HepG2 (cell line): Measurements from ENCODE around the gene FITM2. TPM values are rescaled to one million over a fixed set of nuclear protein-coding genes. Genes with fewer than 3 reads are reported as not detected.
A peak's percentile ranks its signal among the peaks of the same experiment; 100 is the strongest.

Experiments used
- ATAC-seq: fragments of 200-7000 bp; cut with Tn5 transposase; 3 replicates; pipeline ENCODE4 v1.9.1; 2020; ENCODE audit warnings: mild to moderate bottlenecking, moderate library complexity
- BruUV-seq: library from RNA; stranded (reverse); fragments of 400-500 nt; replicated peaks from 2 replicates; lab custom pipeline; 2021; lab: Mats Ljungman, UMichigan
- CTCF ChIA-PET: fragments of 300-600 bp; formaldehyde crosslinking; extraction: SDS; loops from one replicate; lab custom pipeline; 2021; ENCODE audit warnings: low total read pairs, inconsistent platforms, low intra/inter-chr PET ratio; lab: Yijun Ruan, JAX
- POLR2A ChIA-PET: fragments of 350-600 bp; sonication (Branson Sonifier 250); formaldehyde crosslinking; loops from one replicate; lab custom pipeline; 2020; ENCODE audit warnings: antibody characterized with exemption, inconsistent platforms; lab: Yijun Ruan, JAX
- DNase-seq: peaks from one replicate; pipeline ENCODE4 v3.0.0-alpha.2; 2015; ENCODE audit warnings: low spot score
- FAIRE-seq: peaks from 3 replicates; lab custom pipeline; 2011; peaks lifted over from hg19 to GRCh38; lab: Jason Lieb, UNC
- H2AFZ ChIP-seq: one replicate; pipeline ENCODE4 v1.6.1; 2011; ENCODE audit warnings: low read length, inconsistent platforms
- H3K27ac ChIP-seq: fragments of 300-600 bp; 3 replicates; pipeline ENCODE4 v1.8.0; 2011; ENCODE audit warnings: mixed run types, mild to moderate bottlenecking, mixed read lengths, low read length, inconsistent platforms; ENCODE audit not compliant: insufficient read depth; ENCODE audit errors: extremely low read length
- H3K27me3 ChIP-seq, 2 experiments: fragments of 200-600 bp in 1 of 2; 2 replicates in 1 of 2; 3 replicates in 1 of 2; pipeline versions ENCODE4 v1.6.0 to v1.8.0; 2011; ENCODE audit warnings: low read length in 2 of 2, mild to moderate bottlenecking in 2 of 2, moderate library complexity in 2 of 2, inconsistent platforms in 1 of 2; ENCODE audit not compliant: insufficient read depth in 2 of 2, control insufficient read depth in 1 of 2
- H3K36me3 ChIP-seq, 2 experiments: fragments of 200-600 bp in 1 of 2; replicated peaks in 1 of 2; 2 replicates in 1 of 2; 3 replicates in 1 of 2; pipeline versions ENCODE4 v1.5.1 to v1.8.0; 2011; ENCODE audit warnings: low read length in 2 of 2, inconsistent platforms in 1 of 2; ENCODE audit not compliant: insufficient read depth in 2 of 2, control insufficient read depth in 1 of 2
- H3K4me1 ChIP-seq: 2 replicates; pipeline ENCODE4 v1.5.1; 2012; ENCODE audit warnings: low read length, inconsistent platforms; ENCODE audit not compliant: insufficient read depth
- H3K4me2 ChIP-seq: 2 replicates; pipeline ENCODE4 v1.6.0; 2011; ENCODE audit warnings: low read depth, low read length, inconsistent platforms
- H3K4me3 ChIP-seq, 3 experiments: fragments of 200-600 bp in 1 of 3; sonication (generic), shearing (Covaris generic) in 1 of 3; replicated peaks in 1 of 3; 2 replicates each; pipeline ENCODE4 v1.5.1; 2011 to 2016; ENCODE audit warnings: low read length in 3 of 3, inconsistent platforms in 2 of 3, low read depth in 2 of 3, mild to moderate bottlenecking in 2 of 3, control low read depth in 1 of 3, mixed read lengths in 1 of 3; ENCODE audit not compliant: insufficient read depth in 1 of 3
- H3K79me2 ChIP-seq: one replicate; pipeline ENCODE4 v1.6.1; 2011; ENCODE audit warnings: low read length, inconsistent platforms; ENCODE audit not compliant: insufficient read depth
- H3K9ac ChIP-seq: 2 replicates; pipeline ENCODE4 v1.6.0; 2011; ENCODE audit warnings: mild to moderate bottlenecking, low read depth, low read length, inconsistent platforms; ENCODE audit not compliant: insufficient read depth
- H3K9me3 ChIP-seq: 2 replicates; pipeline ENCODE4 v1.5.1; 2012; ENCODE audit warnings: mild to moderate bottlenecking, low read length
- H4K20me1 ChIP-seq: 2 replicates; pipeline ENCODE4 v1.6.0; 2011; ENCODE audit warnings: inconsistent platforms, mild to moderate bottlenecking, low read length, moderate library complexity; ENCODE audit not compliant: insufficient read depth
- KLF15 ChIP-seq: sonication (generic); formaldehyde crosslinking; IDR thresholded peaks from 2 replicates; pipeline ENCODE4 v1.8.1; 2023; ENCODE audit warnings: borderline replicate concordance, mild to moderate bottlenecking, inconsistent platforms, missing genetic modification reagents, mixed read lengths
- MAFF ChIP-seq: IDR thresholded peaks from 2 replicates; pipeline ENCODE4 v1.6.1; 2011; ENCODE audit warnings: low read depth, low read length, improper control_type of control experiment
- MAFG ChIP-seq: sonication (generic); formaldehyde crosslinking; IDR thresholded peaks from 2 replicates; pipeline ENCODE4 v1.5.1; 2020; ENCODE audit warnings: mild to moderate bottlenecking, missing genetic modification reagents
- MAFK ChIP-seq, 2 experiments: IDR thresholded peaks in 1 of 2; conservative IDR thresholded peaks in 1 of 2; 2 replicates each; pipeline ENCODE4 v1.6.1; 2011; ENCODE audit warnings: improper control_type of control experiment in 2 of 2, low read length in 2 of 2
- NCOA5 ChIP-seq: sonication (generic); formaldehyde crosslinking; IDR thresholded peaks from 2 replicates; pipeline ENCODE4 v1.4.0; 2020; ENCODE audit warnings: missing genetic modification reagents
- NFIC ChIP-seq: IDR thresholded peaks from 2 replicates; pipeline ENCODE4 v1.6.1; 2012; ENCODE audit warnings: mild to moderate bottlenecking, low read length, inconsistent platforms
- SP1 ChIP-seq, 2 experiments: fragments of 450-650 bp in 1 of 2; sonication (generic) in 1 of 2; formaldehyde crosslinking in 1 of 2; IDR thresholded peaks; 2 replicates each; pipeline versions ENCODE4 v1.4.0 to v1.6.1; 2016 to 2020; ENCODE audit warnings: missing genetic modification reagents in 1 of 2
- TBX2 ChIP-seq: sonication (generic); formaldehyde crosslinking; IDR thresholded peaks from 2 replicates; pipeline ENCODE4 v1.5.0; 2020; ENCODE audit warnings: missing genetic modification reagents, mild to moderate bottlenecking, borderline replicate concordance
- ZMYM2 ChIP-seq: sonication (generic); formaldehyde crosslinking; IDR thresholded peaks from 2 replicates; pipeline ENCODE4 v1.8.0; 2022; ENCODE audit warnings: mild to moderate bottlenecking, missing genetic modification reagents
- WGBS: methylation state at CpG from one replicate; pipeline ENCODE4 v1.1.6; 2017; ENCODE audit warnings: low lambda C conversion rate; 5-methylcytosine and 5-hydroxymethylcytosine counted together
- in situ Hi-C: cut with HindIII; loops from 2 replicates; pipeline ENCODE4 v1.10.0; 2017; ENCODE audit warnings: low pct_unique_long_range_greater_than_20kb; ENCODE audit not compliant: extremely low pct_ligation_motif_present
- intact Hi-C: fragments of 100-400 bp; cut with micrococcal nuclease; formaldehyde crosslinking; loops from one replicate; pipeline ENCODE4 v1.10.0; 2022; ENCODE audit not compliant: unreplicated experiment
- polyA plus RNA-seq, 8 experiments: library from polyadenylated mRNA; depleted of rRNA in 3 of 8; stranded (reverse) in 7 of 8; unstranded in 1 of 8; fragments of >200 nt; fragmentation: Illumina TruSeq in 4 of 8; extraction: Trizol in 4 of 8; gene quantifications; 2 replicates each; pipeline versions ENCODE4 v1.2.1 to v1.2.3, GENCODE V29; 2011 to 2016; ENCODE audit warnings: low read depth in 4 of 8, missing spikeins in 1 of 8, mixed read lengths in 1 of 8; ENCODE audit not compliant: insufficient read depth in 1 of 8
- total RNA-seq, 5 experiments: library from RNA; depleted of rRNA; stranded (reverse); fragments of >200 nt; fragmentation: Illumina TruSeq; extraction: Trizol; gene quantifications; 2 replicates each; pipeline ENCODE4 v1.2.3, GENCODE V29; 2016; ENCODE audit warnings: low read depth in 1 of 5
- TF ChIP-seq, protein P1 (sequence below): sonication (generic); formaldehyde crosslinking; IDR thresholded peaks from 2 replicates; pipeline ENCODE4 v1.4.0; 2020; ENCODE audit warnings: low read depth, mild to moderate bottlenecking, missing genetic modification reagents

FITM2 gene
- total and polyA plus RNA-seq, 2 of the 13 experiments (the other 11 are each of a cell fraction or from before 2014, with no cell fraction given), result 9.6 to 24.5 TPM

DNA sequence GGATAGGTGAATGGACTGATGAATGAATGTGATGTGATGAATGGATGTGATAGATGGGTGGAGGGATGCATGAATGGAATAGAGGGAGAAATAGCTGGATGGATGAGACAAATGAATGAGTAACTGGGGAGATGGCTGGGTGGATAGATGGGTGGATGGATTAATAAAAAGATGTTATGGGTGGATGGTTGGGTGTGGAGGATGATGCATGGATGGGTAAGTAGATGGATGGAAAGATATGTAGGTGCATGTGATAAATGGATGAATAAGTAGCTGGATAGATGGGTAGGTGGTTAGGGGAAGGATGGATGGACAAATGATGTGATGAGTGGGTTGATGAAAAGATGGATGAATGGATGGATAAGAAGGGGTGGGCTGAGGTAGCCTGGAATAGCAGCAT, 49.2 kb upstream of the FITM2 start (continued):
- TF ChIP-seq, protein P1, sequence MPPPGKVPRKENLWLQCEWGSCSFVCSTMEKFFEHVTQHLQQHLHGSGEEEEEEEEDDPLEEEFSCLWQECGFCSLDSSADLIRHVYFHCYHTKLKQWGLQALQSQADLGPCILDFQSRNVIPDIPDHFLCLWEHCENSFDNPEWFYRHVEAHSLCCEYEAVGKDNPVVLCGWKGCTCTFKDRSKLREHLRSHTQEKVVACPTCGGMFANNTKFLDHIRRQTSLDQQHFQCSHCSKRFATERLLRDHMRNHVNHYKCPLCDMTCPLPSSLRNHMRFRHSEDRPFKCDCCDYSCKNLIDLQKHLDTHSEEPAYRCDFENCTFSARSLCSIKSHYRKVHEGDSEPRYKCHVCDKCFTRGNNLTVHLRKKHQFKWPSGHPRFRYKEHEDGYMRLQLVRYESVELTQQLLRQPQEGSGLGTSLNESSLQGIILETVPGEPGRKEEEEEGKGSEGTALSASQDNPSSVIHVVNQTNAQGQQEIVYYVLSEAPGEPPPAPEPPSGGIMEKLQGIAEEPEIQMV (CRISPR knock-in tag), result no peak
- no peak for TF ChIP-seq NFIC
- TF ChIP-seq SP1 (IDR thresholded peaks at IDR 0.05), result peak; percentile 46; the same call in 1 of the 2 replicates
- TF ChIP-seq SP1 (CRISPR knock-in tag; IDR thresholded peaks at IDR 0.05), result no peak
- TF ChIP-seq KLF15, result no peak
- no peak for TF ChIP-seq NCOA5 (CRISPR knock-in tag)

- Histone ChIP-seq H3K4me2 (no peak overlapping the region), H3K27me3 (no peaks in the 10 kb centered on the region; a peak in 1 of 5 replicates), H3K4me3 (no peak overlapping the region), H3K9me3 (no peaks in the 10 kb centered on the region), H4K20me1 (peaks cover 6% of the 10 kb centered on the region; the same call in 1 of the 2 replicates), H3K9ac (no peak overlapping the region), H3K27ac (no peak overlapping the region), H3K79me2 (peaks cover 79% of the 10 kb centered on the region), H2AFZ (no peak overlapping the region), H3K36me3 (peaks cover 3 to 5% of the 10 kb centered on the region in 2 experiments; a peak in 4 of 5 replicates), H3K4me1 (peaks cover 48% of the 10 kb centered on the region)
- intact Hi-C loops (loop anchor here (5.0 kb wide), 2 partner anchors 34 to 46 kb away; partner anchors contain the start of gene FITM2), in situ Hi-C loops (no loop called here)
- ChIA-PET CTCF (no interaction called here), POLR2A (no interaction called here)
- BruUV-seq, result no TSS peak
- ATAC-seq (no peak), DNase-seq (no peak), FAIRE-seq (no peak)
- WGBS, result 96% methylated on average over 8 of the region's 8 CpGs
- no peak for TF ChIP-seq TBX2 (CRISPR knock-in tag)
- TF ChIP-seq MAFF, result peak; percentile 24; the same call in 1 of the 2 replicates
- TF ChIP-seq MAFK (conservative IDR thresholded peaks at IDR 0.05 in 1 of 2, IDR thresholded peaks at IDR 0.05 in 1 of 2; ENCODE audit: low read length in 2 of 2), result peak; percentile 41 to 44; a peak in 3 of 4 replicates
- 0 out of 2 replicates have a peak, but pooled peaks have one; percentile 13 for TF ChIP-seq MAFG
- no peak for TF ChIP-seq ZMYM2 (CRISPR knock-in tag)
Observed at GRCh38 chr20:44358776-44359175, 47.8 kb upstream of the FITM2 start.
